HG03196 (cell line): Measurements from ENCODE around the gene HOMER2.
"Not testable (repeated sequence)": the region's sequence is repeated elsewhere in the genome, so short reads cannot be mapped to it uniquely, and the experiment has no call there.

ENCODE experiments used
- ATAC-seq: cut with Tn5 transposase; IDR thresholded peaks from one replicate; pipeline ENCODE4 v1.9.1; 2021; ENCODE audit not compliant: unreplicated experiment

HOMER2 gene

DNA sequence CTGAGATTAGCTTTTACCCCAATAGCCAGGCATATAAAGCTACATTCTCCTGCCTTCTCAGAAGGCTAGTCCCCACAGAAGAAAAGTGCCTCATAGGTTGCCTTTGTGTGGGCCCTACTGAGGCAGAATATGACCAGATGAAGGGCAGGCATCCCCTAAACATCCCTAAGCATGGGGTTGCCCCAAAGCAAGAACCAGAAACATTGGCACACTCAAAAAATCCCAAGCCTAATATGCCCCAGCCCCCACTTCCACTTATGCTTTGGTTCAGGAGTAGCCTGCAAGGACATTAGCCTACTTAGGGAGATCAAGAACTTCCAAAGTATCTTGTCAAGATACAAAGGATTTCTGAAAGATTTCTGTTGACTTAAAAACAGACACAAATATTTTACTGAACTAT lies 113.4 kb downstream of the HOMER2 start:
- ATAC-seq, result no peak

DNA sequence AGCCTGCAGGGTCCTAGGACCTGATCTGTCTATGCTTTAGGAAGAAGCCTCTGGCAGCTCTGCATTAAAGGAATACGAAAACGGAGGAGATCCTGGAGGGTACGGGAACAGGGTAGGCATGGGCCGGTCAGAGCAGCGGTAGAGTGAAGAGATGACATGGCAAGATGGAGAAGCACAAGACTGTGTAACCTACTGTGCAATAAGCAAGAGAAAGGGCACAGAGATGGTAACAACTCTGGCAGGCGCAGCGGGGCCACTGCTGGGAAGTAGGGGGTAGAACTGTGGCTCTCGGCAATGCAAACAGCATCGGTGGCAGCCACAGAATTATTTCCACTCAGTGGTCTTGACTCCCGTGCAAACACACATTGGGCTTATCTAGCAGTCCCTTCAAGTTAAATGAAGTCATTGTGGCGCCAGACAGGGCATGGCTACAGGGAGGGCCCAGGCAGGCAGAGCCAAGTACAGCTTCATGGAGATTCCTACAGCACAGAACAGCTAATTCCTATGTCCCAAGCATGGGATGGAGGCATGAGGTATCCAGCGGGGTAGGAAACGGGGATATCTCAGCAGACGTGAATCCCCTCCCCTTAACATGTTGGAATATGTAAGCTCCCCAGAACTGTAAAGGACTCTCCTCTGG lies 114.3 kb downstream of the HOMER2 start:
- ATAC-seq, result no peak

DNA sequence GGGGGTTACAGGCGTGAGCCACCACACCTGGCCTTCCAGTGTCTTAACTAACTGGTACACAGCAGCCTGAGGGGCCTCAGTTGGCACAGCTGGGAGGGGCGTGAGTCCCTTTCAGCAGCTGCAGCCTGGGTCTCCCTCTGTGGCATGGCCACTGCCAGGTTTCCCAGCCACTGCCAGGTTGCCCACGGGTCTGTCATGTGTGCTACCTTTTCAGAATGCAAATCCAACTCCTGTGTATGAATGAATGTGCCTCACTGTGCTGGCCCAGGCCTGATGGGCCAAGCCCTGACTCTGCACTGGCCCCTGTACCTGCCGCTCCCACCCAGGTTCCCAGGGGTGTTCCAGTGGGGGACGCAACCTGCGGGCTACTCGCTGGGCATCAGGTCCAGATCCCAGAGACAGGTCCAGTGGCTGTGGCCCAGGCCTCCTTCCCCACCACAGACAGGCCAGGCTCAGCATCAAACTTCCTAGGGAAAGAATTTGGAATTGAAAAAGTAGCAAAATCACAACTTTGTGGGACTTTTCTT lies 117.1 kb downstream of the HOMER2 start:
- no peak for ATAC-seq

DNA sequence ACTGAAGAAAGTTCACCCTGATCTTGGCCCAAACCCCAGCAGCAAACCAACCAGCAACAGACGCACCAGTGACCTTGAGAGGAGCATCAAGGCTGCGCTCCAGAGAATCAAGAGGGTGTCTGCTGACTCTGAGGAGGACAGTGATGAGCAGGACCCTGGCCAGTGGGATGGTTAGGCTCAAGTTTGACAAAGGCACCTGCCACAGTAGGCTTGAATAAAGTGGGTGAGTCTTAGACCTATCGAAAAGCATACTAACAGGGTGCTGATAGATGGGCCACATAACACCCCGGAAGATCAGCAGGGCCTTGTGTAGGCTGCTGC lies 119.2 kb downstream of the HOMER2 start:
- ATAC-seq, result no peak

DNA sequence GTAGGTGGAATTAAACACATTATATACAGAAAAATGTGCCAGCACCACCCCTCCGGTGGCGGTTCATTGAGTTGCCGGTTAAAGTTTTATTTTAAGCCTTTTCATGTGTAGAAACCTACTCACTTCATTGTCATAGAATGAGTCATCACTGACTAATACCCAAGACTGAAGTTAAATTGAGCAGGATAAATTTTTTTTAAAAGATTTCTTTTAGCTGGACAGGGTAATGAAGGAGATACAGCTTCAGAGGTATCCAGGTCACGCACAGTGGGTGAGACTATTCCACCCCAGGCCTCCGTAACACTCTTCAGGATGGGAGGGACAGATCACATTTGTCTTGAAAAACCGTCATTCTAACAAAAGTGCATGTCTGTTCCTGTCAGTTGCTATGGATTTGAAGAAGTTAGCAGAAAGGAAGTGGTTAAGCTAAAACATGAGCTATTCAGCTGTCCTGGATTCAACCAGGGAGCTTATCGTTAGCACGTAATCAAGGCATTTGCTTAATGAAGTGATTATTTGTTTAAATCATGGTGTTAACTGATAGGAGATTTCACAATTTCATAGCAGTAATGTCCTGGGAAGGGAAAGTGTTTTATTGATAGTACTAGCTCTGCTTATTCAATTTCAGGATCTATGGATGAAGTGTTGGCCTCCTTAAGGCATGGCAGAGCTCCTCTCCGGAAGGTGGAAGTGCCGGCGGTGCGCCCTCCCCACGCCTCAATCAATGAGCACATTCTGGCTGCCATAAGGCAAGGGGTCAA lies 119.7 kb downstream of the HOMER2 start:
- ATAC-seq, result peak; percentile 89

DNA sequence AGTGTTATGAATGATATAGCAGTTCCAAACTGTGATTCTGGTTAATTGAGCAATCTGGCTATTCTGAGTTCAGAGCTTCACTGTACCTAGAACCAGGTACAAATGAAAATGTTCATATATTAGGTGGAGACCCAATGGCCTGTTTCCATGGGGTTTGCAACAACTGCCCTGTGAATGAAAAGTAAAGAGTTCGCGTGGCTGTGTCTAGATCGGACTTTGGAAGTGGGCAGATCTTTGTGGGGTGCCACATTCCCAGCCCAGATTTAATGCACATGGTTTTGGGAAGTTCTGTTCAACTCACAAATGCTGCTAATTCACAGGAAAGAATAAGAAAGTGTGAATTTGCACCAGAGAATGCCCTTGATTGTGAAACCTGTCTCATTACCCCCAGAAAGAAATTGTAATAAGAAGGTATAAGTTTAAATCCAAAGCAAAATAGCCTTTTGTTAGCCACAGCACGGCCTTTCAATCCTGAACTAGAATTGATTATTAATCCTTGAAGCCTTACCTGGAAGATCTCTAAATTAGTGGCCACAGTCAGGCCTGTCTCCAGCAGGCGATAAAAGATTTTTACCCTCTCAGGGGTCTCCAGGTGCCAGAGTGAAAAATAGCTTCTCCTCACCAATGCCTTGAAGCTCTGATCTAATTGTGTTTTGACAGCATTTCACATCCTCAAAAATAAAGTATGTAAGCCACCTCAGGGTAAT lies 120.5 kb downstream of the HOMER2 start:
- no peak for ATAC-seq

DNA sequence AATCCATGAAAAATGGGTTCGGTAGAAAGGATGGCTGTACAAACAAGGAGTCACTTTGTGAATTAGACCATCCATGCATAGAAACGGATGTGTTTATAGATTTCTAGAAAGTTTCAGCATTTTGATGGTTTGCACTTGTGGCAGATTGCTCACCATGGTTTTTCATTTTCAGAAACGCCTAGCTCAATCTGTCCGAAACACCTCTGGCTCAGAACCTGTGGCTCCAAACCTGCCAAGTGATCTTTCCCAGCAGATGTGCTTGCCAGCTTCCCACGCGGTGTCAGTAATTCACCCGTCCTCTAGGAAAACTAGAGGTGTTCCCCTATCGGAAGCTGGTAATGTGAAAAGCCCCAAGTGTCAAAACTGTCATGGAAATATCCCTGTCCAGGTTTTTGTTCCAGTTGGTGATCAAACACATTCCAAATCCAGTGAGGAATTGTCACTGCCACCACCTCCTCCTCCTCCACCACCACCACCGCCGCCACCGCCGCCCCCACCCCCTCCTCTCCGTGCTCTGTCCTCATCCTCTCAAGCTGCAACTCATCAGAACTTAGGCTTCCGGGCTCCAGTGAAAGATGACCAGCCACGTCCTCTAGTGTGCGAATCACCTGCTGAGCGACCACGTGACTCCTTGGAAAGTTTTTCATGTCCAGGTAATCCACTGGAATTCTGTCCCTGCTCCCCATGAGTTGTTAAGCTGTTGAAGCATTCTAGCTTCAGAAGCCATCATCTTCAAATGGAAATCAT lies 121.9 kb downstream of the HOMER2 start:
- ATAC-seq, result no peak

DNA sequence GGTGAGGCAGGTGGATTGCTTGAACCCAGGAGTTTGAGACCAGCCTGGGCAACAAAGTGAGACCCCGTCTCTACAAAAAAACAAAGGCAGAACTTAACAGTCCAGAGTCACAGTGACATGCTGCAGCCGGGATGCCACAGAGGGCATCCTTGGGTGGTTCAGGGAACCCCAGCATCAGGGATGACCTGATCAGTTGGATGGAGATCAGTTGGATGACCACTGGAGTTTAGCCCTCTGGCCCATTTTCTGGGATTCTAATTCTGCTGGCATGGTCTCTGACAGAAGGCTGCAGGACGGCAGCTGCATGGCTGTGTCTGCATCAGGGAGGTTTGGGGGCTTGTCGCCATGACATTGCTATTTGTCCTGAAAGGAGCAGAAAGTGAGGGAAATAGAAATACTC lies 123.3 kb downstream of the HOMER2 start:
- no peak for ATAC-seq

DNA sequence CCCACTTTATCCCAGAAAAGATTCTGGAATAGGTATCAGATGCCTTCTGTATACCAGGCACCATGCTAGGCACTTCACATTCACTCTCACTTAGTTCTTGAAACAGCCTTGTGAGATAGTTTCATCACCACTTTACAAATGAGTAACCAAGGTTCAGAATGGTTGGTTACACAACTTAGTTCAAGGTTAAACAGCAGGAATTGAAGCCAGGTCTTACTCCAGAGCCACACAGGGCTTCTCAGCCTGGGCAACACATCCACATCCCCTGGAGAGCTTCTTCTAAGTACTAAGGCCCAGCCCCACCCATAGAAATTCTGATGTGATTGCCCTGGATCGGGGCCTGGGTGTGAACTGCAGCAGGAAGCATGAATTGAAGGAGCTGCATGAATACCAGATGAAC lies 124.4 kb downstream of the HOMER2 start:
- ATAC-seq, result no peak

DNA sequence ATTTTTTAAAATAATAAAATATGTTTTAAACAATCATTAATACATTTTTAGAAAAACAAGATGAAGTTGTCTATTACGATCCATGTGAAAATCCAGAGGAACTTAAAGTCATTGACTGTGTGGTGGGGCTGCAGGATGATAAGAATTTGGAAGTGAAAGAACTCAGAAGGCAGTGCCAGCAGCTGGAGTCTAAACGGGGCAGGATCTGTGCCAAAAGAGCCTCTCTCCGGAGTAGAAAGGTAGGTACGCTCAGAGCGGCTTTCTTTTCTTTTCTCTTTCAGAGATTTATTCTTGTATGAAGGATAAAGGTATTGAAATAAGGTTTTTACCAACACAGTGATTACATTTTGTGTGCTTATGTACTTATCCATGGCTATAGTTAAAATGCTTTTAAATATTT lies 129.5 kb downstream of the HOMER2 start:
- ATAC-seq, result no peak

DNA sequence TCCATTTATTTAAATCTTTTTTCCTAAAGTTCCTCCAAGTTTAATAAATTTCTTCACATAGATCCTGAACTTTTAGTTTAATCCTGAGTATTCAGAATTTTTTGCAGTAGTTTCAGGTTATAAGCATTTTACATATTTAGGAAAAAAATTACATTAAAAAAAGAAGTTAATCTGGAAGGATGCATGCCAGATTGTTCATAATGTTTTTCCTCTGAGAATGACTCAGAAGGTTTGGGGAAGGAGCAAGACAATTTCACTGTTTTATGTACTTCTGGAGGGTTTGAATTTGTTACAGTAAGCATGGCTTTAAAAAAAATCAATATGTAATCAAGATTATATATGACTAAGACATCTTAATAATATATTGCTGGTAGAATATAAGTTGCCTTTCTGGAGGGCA lies 130.7 kb downstream of the HOMER2 start:
- ATAC-seq, result not testable (repeated sequence)

DNA sequence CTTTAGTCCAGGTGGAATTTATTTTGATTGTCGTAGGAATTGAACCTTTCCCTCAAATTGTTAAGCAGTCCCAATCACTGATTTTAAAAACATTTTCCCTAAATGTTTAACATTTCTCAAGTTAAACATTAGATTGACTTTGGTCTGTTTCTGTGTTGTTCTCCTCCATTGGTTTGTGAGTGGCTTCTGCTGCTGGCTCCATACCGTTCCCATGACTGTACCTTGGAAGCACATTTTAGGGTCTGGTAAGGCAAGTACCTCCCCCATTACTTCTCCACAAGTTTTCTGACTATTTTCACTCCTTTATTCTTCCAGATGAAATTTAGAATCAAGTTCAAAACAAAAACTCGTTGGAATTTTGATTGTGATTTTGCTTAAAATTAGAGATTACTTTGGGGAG lies 131.1 kb downstream of the HOMER2 start:
- ATAC-seq, result not testable (repeated sequence)

DNA sequence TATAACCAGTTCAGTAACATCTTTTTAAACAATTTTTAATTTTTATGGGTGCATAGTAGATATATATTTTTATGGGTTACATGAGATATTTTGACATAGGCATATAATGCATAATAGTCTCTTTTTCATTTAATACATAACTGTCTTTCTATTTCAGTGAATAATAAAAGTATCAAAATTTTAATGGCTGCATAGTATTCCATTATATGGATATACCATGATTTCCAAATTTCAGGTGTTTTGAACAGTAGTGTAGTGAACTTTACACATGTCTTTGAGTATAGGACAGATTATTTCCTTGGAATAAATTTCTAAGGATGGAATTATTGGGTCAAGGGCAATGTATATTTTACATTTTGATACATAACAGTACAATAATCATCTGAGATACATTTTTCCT lies 132.4 kb downstream of the HOMER2 start:
- ATAC-seq, result no peak

DNA sequence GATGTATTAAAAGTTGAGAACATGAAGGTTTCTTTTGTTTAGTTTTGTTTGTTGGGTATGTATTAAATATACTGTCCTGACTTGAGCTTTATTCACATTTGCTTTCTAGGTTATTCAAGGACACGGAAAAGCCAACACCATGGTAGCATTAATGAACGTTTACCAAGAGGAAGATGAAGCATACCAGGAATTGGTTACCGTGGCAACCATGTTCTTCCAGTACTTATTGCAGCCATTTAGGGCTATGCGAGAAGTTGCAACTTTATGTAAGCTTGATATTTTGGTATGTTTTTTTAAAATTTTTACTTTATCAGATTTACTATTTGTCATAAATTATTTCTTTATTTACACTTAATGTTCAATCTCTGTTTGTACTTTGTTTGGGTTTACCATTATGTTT lies 139.5 kb downstream of the HOMER2 start:
- ATAC-seq, result no peak

DNA sequence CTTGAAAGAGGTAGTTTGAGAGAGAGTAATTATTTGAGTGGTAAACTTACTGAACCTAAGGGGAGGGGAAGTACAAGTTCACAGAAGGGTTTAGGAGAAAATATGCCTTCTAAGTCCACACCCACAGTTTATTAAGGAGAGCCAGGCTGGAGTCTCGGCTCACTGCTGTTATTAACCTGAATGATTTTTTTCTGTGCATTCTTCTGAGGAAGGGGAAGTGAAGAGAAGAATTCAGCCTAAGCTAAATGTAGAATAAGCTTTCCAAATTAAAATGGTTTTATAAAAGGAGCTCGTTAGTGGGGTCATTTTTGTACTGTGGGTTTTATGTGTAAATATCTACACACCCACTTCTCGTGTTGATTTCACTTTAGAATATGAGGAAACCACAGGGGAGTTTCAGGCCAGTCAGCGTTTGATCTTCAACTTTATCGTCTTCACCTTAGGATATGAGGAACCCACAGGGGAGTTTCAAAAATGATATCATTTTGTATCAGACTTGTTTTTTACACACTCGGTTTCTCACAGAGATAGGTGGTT lies 141.6 kb downstream of the HOMER2 start:
- ATAC-seq, result no peak

DNA sequence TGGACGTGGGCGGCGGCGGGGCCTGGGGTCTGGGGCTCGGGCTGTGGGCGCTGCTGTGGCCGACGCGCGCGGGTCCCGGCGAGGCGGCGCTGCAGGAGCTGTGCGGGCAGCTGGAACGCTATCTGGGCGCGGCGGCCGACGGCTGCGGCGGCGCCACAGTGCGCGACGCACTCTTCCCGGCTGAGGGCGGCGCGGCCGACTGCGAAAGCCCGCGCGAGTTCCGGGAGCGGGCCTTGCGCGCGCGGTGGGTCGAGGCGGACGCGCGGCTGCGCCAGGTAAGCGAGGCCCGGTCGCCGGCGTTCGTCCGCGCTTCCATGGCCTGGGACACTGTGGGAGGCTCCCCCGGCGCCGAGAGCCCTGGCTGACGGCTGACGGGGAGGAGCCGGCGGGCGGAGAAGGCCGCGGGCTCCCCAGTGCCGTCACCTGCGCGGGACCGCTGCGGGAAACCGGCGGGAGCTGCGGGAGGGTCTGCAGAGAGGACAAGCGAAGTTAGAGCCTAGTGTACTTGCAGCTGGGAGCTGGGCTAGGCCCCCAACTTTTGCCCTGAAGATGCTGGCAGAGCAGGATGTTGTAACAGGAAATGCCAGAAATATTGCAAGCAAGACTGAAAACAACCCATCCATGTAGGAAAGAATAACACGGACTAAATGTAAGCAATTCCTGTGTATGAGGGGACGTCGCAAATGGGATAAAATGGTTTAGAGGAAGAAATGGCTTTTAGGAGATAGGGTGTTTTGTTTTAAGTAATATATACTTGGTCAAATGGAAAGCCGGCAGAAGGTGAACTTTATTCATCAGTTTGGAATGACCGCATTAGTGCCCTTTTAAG lies 142.2 kb downstream of the HOMER2 start:
- peak; percentile 7 for ATAC-seq

DNA sequence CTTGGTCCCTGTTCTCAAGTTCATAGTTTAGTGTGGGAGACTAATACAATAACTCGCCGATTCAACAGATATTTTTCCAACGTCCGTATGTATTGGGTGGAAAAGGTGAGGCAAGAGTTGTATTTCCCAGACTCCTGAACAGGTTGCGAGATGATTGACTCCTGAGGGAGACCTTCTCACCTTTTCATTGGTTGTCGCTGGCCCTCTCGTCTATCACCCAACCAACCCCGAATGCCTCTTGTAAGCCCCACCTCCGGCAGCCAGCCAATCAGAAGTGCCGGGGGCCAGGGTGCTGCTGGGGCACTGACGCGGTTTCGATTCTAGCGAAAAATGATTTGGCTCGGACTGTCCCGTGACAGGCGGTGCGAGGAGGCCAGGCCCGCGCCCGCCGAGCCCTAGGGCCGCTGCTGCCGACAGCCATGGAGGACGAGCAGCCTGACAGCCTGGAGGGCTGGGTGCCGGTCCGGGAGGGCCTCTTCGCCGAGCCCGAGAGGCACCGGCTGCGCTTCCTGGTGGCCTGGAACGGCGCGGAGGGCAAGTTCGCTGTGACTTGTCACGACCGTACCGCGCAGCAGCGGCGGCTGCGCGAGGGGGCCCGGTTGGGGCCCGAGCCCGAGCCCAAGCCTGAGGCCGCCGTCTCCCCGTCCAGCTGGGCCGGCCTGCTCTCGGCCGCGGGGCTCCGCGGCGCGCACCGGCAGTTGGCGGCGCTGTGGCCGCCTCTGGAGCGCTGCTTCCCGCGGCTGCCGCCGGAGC lies 143.0 kb downstream of the HOMER2 start, which contains the start of gene WHAMM:
WHAMM (plus strand) TSS at position 321 of the 753 bp plus-strand sequence; CDS start at position 420, 99 bp downstream.
- peak; percentile 80 for ATAC-seq

DNA sequence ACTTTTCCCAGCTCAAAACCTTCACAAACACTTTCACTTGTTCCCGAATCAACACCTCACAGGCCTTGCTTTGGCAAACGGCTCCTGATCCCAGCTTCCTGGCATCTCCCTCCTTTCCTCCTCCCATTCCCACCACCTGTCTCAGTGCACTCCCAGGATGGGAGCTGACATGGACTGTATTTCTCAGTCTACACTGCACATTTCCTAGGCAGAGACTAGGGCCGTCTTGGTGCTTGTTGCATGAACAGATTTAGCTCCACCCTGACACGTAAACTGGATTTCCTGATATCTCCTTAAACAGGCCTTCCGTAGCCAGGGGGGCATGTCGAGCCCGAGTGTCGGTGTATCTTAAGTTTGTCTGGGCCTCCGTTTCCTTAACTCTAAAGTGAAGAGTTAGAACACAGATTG lies 143.9 kb downstream of the HOMER2 start:
- ATAC-seq, result no peak

DNA sequence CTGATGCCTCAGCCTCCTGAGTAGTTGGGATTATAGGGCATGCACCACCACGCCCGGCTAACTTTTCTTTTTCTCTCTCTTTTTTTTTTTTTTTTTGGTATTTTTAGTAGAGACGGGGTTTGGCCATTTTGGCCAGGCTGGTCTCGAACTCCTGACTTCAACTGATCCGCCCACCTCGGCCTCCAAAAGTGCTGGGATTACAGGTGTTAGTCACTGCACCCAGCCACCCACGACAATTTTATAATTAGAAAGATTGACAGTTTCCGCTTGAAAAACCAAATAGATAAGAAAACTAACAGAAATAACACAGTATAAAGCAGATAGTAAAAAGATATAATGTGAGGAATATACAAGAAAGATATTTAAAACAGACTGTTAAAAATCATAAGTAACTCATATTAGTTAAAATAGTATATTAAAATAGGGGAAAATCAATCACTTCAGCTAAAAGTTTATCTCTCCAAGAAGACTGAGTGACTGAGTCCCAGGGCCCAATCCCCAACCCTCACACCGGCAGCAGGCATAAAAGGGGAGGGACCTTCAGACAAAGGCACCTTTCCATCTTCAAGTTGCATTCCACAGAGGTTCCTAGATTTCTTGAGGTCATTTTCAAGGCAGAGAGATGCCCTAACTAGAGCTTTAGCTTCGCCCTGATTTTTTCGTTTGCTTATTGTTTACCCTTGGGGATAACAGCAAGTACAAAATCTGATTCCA lies 144.4 kb downstream of the HOMER2 start:
- ATAC-seq, result no peak
